ENCODE results near the gene UBA1.

The UBA1 gene

DNA sequence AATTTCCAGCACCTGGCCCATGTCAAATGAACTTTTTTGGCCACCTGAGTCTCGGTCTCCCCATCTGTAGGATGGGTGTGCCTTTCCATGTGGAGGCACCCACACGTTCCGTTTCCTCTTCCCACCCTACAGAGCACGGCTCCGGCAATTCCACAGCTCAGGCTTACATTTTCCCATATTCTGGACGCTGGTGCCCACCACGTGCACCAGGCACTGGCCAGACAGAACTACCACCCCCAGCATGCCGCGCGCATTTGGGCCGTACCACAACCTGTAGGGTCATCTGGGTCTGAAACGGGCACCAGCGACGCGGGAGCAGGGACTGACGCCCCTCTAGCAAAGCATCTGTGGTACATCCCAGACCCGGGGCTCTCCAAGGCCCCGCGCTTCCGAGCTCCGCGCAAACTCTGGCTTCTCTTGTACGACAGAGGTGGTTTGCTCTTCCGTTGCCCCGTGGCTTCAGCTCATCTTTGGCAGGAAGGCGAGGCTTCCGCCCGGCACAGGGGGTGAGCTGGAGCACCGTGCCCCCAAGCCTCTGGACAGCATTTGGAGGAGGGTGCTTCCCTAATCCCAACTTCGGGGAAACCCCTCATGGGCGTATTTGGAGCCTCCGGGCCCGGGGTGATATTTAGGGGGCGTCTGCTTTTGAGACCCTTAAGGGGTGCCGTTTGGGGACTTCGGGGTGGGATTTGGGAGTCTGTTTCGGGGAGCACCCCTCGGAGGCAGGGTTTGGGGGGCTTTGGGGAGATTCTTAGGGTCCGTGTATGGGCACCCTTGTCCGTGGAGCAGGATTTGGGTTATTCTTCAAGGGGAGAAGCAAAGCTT, 3.0 kb upstream of the UBA1 start:
- peak; percentile 94 for DNase-seq

DNA sequence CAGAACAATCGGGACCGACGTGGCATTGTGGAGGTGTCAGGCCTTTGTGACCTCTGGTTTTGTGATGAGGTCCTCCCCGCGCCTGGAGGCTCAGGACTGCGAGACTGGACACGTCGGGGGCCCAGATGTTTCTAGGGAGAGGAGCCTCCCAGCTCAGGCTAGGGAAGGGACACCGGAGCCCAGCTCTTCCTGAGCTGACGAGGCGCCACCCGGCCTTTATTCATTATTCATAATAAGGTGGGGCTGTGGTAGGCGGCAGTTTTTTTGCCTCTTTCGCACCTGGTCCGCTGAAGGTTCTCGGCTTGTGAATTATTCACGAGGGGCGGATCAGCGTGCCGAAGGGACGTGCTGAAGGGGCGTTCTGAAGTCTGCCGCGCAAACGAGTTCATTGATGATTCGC, 2.3 kb upstream of the UBA1 start:
- peak; percentile 32 for DNase-seq

DNA sequence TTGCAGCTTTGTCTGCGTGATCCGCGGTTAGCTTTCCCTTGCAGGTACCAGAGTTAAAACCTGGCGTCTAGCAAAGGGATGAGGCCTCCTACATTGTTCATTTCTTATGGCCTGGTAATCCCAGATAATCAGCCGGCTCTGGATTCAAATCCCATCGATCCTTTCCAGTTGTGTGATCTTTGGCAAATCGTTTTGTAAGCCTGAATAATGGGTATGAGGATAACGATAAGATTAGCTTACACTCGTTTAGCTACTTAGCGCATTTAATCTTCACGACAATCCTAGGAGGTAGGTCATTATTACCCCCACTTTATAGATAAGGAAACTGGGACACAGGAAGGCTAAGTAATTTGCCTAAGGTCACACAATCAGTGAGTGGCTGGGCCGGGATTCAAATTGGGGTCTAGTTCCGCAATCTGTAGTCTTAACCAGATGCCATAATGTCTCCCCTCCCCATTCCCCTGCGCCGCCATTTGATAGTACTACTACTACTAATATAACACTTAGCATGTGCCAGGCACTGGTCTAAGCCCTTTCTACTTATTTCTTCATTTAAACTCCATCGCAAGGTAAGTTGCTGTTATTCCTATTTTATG, 1.7 kb upstream of the UBA1 start:
- DNase-seq, result no peak

DNA sequence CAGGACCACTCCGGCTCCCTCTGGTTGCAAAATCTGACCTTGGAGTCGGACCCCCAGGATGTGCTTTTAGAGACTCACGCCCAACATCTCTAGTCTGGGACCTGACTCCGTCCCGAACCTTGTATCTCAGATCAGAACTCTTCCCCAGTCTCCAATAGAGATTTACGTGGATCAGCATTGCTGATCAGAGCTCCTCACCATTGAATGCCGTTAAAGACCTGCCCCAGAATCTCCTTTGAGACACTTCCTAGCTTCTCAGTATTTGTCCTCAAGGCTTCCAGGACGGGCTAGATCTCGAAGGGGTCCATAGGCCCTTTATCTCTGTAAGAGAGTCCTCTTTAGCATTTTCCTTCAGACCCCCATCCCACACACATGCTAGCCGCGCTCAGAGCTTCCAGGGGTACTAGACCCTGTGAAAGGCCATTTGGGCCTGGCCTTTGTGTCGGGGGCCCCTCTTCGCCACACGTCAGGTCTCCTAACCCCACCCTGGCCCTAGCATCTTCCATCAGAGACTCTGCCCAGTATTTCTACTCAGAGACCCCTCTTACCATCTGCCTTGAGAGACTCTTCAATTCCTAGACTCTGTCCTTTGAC, 662 bp downstream of the UBA1 start:
- DNase-seq, result no peak

DNA sequence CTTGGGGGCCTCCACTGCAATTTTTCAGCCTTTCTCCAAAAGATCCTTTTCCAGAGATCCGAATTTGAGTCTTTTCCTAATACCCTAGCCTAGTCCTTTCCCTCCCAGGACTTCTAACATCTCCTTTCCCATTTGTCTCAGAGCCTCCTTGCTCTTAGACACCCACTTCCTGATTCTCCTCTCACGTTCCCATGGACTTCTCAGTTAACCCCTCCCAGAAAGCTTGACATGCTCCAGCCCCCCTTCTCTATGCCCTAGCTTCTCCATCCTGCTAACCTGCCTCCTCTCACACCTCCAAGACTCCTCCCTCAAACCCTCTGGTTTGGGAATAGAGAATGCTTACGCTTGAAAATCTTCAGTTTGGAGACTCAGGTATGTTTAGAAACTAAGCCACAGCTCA, 2.5 kb downstream of the UBA1 start:
- DNase-seq, result no peak

DNA sequence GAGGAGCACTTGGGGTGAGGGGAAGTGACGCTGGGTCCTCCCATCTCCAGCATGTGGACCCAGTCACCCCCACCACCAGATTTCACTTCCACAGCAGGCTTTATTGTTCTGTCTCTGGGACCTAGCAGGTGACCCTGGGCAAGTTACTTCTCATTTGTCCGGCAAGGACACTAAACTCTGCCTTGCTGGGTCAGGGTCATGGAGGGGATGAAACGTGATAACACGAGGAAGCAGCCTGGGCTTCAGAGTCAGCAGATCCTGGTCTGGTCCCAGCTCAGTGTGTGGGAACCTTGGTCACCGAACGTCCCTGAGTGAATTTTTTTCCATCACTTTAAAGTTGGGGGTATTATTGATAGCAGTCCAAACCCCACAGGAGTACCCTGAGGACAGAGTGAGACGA, 3.9 kb downstream of the UBA1 start:
- DNase-seq, result no peak

DNA sequence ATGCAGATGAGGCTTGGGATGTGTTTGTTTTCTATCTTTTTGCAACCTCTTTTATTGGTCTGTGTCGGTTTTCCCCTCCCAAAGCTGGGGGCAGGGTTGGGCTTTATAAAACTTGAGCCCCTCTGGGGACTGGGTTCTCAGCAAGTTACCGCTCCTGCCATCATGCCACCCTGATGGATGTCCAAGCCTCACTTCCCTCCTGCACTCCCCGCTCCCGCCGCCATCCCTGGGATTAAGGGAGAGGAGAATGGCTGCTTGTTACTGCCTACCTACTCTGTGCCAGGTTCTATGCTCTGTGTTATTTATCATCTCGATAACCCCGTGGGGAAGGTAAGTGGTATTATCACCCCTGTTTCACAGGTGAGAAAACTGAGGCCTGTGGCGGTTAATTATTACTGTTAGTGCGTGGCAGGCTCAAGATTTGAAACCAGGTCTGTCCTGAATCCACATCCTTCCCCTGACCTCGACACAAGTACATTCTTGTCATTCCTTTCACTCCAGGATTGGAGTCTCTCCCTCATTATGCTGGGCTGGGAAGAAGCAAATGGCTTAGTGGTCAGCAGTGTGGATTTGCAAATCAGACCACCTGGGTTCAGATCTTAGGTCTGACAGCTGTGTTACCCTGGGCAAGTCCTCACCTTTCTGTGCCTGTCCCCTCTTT, 4.5 kb downstream of the UBA1 start:
- DNase-seq, result no peak

DNA sequence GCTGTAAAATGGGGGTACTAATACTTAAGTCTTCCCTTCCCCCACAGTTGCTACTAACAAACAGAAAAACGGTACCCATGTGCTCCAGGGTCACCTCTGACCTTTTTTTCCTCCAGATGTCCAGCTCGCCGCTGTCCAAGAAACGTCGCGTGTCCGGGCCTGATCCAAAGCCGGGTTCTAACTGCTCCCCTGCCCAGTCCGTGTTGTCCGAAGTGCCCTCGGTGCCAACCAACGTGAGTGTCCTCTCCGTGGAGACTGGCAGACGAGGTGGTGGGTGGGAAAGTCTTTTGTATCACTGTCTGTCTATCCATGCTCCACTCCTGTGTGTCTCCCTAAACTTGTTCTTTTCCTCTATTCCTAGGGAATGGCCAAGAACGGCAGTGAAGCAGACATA, 5.1 kb downstream of the UBA1 start:
- no peak for DNase-seq

DNA sequence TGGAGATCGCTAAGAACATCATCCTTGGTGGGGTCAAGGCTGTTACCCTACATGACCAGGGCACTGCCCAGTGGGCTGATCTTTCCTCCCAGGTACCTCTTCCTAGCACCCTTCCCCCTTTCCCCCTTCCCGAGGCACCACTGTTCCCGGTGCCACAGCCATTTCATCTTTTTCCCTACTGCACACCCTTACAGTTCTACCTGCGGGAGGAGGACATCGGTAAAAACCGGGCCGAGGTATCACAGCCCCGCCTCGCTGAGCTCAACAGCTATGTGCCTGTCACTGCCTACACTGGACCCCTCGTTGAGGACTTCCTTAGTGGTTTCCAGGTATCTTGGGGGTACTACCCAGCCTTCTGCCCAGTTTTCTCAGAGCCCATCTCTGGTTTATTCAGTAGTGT, 5.7 kb downstream of the UBA1 start:
- no peak for DNase-seq

DNA sequence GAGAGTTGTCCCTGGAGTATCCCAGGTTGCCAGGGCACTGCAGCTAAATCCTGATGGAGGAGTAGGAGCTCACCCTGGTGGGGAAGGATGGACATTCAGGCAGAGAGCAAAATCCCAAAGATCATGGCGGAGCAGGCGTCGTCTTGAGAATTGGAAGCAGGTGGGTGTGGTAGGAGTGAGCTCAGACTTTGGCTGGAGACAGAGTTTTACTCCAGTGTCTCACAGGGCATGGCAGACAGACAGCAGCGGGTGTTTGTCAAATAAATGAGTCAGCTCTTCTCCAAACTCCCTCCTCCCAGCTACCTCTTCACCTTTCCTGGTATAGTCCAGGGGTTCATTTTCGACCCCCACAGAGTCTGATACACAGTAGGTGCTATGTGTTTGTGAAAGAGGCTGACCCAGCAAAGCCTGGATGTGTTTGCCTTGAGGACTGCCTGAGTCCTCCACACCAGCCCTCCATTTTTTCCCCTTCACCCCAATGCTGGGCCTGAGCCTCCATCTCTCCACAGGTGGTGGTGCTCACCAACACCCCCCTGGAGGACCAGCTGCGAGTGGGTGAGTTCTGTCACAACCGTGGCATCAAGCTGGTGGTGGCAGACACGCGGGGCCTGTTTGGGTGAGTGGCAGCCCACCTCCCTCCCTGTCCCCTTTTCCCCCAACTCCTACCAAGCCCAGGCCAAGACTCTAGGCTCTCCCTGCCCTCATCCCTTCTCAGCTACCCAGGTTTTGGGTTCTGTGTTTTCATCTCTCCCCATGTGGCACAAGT, 6.9 kb downstream of the UBA1 start:
- DNase-seq, result no peak

DNA sequence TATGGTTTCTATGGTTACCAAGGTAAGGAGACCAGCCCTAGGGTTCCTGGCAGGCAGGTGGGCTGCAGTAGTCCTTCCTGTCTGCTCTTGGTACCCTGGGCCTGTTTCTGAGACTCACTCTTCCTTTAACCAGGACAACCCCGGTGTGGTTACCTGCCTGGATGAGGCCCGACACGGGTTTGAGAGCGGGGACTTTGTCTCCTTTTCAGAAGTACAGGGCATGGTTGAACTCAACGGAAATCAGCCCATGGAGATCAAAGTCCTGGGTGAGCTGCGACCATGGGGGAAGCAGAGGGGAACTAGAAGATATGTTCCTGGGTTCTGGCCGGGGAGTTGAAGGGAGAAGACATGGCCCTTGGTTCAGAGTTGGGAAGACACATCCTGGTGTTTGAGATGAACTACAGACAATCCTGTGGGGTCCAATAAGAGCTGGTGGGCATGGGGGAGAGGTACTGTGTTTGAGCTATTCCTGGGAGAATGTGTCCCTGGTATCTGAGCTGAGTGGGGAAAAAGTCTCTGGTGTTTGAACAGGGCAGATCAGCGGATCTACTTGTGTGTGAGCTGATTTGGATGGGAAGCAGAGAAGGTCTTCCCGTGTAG, 7.8 kb downstream of the UBA1 start:
- no peak for DNase-seq

DNA sequence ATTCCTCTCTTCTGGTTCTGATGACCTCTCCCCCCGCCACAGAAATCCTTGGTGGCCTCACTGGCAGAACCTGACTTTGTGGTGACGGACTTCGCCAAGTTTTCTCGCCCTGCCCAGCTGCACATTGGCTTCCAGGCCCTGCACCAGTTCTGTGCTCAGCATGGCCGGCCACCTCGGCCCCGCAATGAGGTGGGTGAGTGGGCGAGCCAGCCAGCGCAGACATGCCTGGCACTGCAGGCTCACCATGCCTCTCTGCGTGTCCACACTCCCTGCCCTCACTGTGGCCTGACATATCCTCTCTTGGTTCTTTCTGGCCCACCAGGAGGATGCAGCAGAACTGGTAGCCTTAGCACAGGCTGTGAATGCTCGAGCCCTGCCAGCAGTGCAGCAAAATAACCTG, 8.7 kb downstream of the UBA1 start:
- DNase-seq, result no peak

DNA sequence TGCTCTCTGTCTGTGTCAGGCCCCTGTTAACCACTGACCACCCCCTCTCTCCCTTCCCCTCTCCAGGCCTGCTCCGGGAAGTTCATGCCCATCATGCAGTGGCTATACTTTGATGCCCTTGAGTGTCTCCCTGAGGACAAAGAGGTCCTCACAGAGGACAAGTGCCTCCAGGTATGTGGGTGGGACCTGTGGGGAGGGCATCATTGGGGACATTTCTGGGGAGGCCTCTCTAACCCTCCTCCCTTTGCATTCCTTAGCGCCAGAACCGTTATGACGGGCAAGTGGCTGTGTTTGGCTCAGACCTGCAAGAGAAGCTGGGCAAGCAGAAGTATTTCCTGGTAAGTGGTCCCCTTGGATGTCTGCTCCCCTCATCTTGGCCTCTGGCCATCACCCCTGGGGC, 9.2 kb downstream of the UBA1 start:
- DNase-seq, result no peak

DNA sequence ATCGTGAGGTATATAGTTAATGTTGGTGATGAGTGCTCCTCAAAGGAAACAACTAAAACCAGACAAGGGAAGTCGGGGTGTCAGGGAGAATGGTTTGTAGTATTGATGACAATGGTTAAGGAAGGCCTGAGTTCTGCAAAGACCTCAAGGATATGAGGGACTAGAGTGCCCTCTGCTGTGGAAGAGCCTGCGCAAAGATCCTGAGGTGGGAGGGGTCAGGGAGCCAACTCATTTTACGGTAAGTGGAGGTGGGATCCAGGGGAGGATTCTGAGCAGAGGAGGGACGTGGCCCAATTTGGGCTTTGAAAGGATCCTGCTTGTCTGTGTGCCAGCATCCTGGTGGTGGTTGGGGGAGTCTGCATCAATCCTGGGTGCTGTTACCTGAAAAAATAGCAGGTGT, 11.3 kb downstream of the UBA1 start:
- DNase-seq, result no peak

DNA sequence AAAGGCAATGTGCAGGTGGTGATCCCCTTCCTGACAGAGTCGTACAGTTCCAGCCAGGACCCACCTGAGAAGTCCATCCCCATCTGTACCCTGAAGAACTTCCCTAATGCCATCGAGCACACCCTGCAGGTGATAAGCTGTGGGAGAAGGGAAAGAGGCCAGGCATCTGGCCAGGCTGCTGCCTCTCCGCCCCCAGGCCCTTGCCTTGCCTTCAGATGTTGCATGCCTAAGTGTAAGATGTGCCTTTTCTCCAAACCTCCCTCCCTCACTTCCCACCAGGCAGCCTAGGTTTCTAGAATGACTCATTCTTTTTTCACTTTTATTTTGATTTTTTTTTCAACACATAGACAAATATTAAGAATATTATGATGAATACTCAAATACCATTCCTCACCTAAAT, 12.7 kb downstream of the UBA1 start:
- no peak for DNase-seq

DNA sequence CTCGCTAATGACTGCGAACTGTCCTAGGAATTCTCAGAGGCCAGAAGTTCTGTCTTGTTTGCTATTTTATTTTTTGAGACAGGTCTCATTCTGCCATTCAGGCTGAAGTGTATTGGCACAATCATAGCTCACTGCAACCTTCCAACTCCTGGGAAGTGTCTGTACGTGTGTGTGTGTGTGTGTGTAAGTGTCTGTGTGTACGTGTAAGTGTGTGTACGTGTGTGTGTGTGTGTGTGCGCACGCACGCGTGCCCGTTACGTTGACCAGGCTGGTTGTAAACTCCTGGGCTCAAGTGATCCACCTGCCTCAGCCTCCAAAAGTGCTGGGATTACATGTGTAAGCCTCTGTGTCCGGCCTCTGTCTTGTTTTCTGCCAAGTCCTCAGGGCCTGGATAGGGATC, 14.5 kb downstream of the UBA1 start:
- DNase-seq, result no peak

DNA sequence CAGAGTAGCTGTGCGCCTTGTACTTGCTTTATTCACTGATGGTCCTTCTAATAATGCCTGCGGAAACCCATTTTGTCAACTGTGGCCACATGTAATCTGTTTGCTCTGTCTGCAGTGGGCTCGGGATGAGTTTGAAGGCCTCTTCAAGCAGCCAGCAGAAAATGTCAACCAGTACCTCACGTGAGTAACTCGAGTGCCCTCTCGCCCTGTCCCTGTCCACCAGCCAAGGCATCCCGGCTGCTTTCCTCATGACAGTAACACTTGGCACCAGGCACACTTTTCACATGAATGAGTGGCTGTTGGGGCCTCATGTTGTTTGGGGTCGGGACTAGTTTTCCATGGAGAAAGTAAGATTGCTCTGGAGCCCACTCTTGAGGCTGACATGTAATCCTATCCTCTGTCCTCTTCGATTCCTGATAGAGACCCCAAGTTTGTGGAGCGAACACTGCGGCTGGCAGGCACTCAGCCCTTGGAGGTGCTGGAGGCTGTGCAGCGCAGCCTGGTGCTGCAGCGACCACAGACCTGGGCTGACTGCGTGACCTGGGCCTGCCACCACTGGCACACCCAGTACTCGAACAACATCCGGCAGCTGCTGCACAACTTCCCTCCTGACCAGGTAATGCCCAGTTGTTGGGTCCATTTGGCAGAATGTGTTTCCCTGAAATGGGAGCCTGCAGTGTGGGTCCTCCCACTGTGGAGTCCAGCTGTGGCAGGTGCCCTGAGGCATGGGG, 16.0 kb downstream of the UBA1 start:
- no peak for DNase-seq

DNA sequence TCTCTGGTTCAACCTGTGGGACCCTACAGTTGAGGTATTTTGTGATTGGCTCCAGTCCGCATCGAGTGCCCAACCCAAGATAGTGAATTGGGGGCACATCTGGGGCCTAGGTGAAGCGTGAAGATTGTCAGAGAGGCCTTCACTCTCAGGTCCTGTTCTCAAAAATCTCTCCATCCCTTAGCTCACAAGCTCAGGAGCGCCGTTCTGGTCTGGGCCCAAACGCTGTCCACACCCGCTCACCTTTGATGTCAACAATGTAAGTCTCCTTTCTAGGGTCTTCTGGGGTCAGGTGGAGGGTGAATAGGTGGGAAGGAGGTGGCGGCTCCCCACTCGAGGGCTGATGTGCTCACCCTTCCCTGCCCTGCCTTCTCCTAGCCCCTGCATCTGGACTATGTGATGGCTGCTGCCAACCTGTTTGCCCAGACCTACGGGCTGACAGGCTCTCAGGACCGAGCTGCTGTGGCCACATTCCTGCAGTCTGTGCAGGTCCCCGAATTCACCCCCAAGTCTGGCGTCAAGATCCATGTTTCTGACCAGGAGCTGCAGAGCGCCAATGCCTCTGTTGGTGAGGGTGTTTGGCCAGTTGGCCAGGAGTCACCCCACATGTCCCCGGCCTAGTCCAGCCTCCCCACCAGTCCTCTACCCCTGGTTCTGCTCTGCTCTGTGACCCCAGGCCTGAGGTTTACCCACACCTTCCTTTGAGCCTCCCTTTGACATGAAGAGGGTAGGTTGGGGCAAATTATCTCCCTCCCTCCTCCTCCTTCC, 17.2 kb downstream of the UBA1 start:
- no peak for DNase-seq

DNA sequence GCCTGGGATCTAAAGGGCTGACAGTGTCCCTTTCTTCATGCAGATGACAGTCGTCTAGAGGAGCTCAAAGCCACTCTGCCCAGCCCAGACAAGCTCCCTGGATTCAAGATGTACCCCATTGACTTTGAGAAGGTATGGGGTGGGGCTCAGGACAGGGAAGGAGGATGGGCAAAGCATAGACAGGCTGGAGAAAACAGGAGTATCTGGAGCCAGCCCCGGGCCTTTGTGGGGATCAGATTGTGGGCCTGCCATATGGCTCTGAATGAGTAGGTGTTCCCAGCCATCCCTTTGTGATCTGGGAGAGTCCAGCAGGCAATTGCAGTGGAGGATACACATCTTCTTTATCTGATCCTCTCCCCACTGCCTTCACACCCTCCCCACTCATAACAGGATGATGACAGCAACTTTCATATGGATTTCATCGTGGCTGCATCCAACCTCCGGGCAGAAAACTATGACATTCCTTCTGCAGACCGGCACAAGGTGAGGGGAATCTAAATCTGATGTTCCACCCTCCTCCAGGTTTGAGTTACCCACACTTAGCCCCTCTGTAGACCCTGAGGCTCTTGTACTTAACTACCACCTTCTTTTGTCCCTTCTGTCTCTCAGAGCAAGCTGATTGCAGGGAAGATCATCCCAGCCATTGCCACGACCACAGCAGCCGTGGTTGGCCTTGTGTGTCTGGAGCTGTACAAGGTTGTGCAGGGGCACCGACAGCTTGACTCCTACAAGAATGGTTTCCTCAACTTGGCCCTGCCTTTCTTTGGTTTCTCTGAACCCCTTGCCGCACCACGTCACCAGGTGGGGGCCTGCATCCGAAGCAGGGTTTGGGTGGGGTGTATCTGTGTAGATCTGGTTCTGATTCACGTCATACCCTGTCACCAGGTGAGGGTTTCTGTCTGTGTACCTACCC, 19.0 kb downstream of the UBA1 start:
- DNase-seq, result no peak

DNA sequence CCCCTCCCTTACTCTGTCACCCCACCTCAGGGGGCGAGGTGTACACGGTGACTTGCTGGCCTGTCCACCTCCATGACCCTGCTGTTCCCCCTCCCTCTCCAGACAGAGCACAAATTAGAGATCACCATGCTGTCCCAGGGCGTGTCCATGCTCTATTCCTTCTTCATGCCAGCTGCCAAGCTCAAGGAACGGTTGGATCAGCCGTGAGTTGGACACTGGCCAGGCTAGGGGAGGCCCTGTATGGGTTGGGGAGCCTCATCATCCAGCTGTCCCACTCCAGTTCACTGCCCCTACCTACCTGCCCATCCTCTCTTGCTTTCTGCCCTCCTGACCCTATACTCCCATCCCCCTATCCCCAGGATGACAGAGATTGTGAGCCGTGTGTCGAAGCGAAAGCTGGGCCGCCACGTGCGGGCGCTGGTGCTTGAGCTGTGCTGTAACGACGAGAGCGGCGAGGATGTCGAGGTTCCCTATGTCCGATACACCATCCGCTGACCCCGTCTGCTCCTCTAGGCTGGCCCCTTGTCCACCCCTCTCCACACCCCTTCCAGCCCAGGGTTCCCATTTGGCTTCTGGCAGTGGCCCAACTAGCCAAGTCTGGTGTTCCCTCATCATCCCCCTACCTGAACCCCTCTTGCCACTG, 20.9 kb downstream of the UBA1 start:
- no peak for DNase-seq
